WI38 (cell line): ENCODE results near the gene SGCD.

Experiments
- H3K4me3 ChIP-seq: 2 replicates; pipeline ENCODE4 v1.5.1; 2011; ENCODE audit warnings: low read depth, mild to moderate bottlenecking, control low read depth, low read length
- CTCF ChIP-seq: IDR thresholded peaks from 2 replicates; pipeline ENCODE4 v1.5.1; 2012; ENCODE audit warnings: low read depth, mild to moderate bottlenecking, control low read depth, low read length

The SGCD gene

GRCh38 chr5:156497804-156498208, 170.8 kb downstream of the SGCD start:
- no peak overlapping the region for H3K4me3 ChIP-seq
- no peak for TF ChIP-seq CTCF

GRCh38 chr5:156498226-156498980, 171.4 kb downstream of the SGCD start:
- no peak overlapping the region for H3K4me3 ChIP-seq
- no peak for TF ChIP-seq CTCF

- H3K4me3 ChIP-seq = no peak overlapping the region
- no peak for TF ChIP-seq CTCF
These were observed 173.8 kb downstream of the SGCD start for GRCh38 chr5:156500755-156501154.

GRCh38 chr5:156505101-156505500, 178.1 kb downstream of the SGCD start:
- H3K4me3 ChIP-seq = no peak overlapping the region
- TF ChIP-seq CTCF = no peak

- no peak for TF ChIP-seq CTCF
- no peak overlapping the region for H3K4me3 ChIP-seq
These were observed 186.3 kb downstream of the SGCD start for GRCh38 chr5:156513123-156513815.

GRCh38 chr5:156515121-156515520, 188.2 kb downstream of the SGCD start:
- no peak for TF ChIP-seq CTCF
- no peak overlapping the region for H3K4me3 ChIP-seq

- no peak for TF ChIP-seq CTCF
- H3K4me3 ChIP-seq = no peak overlapping the region
These were observed 188.9 kb downstream of the SGCD start for GRCh38 chr5:156515803-156516360.
